ENCODE data around the gene ACP5.

ACP5 gene

DNA sequence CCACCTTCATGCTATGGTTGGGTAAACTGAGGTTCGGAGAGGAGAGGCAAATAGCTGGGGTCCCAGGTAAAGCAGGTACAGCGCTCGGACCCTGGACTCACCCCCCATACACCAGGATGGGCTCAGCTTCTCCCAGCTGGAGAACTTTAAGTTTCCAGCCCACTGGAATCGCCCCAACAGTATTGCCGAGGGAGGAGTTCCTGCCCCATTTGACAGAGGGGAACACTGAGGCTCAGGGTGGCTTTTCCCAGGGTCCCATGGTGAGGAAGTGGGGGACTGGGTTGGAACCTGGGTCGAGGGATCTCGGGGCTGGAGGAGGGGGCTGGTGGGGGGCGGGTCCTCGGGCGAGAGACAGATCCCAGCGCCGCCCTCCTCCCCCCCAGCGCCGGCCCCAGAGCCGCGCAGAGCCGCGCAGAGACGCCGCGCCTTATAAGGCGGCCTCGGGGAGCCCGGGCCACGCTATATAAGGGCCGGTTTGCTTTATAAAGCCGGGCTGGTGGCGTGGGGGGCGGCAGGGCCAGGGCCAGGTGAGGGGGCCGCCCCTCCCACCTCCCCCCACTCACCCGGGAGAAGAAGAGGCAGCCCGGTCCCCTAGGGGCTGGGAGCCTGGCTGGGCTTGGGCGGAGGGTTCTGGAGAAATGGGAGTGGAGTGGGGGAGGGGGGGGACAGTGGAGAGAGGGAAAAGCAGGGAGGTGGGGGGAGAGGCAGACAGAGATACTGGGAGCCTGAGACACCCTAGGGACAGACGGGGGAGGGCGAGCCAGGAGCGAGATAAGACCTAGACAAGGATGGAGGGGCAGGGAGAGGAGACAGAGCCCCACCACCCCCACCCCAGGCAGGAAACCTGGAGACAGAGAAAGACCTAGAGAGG is 37.7 kb downstream of the ACP5 start:
- Mint-ChIP-seq H3K36me3 (no peaks in the 10 kb centered on the region), H3K4me3 (no peak overlapping the region), H3K27ac (peak overlapping the region; percentile 50), H3K4me1 (peaks cover 31% of the 10 kb centered on the region), H3K9me3 (no peaks in the 10 kb centered on the region), H3K27me3 (peaks cover 26% of the 10 kb centered on the region)
- ATAC-seq, result peak; percentile 22

- Mint-ChIP-seq H3K36me3 (no peaks in the 10 kb centered on the region), H3K27ac (peak within 1 kb of the TSS; percentile 50), H3K27me3 (peaks cover 26% of the 10 kb centered on the region), H3K4me3 (no peak within 1 kb of the TSS), H3K9me3 (no peaks in the 10 kb centered on the region), H3K4me1 (peaks cover 40% of the 10 kb centered on the region)
- ATAC-seq, result no peak
Measured at GRCh38 chr19:11538232-11539036, 39.0 kb downstream of the ACP5 start, which contains the start of gene CNN1. CNN1 (plus strand) TSS chr19:11538851; CDS start chr19:11538928, 77 bp downstream.

- Mint-ChIP-seq H3K27ac (peak overlapping the region; percentile 72), H3K4me1 (peaks cover 40% of the 10 kb centered on the region), H3K36me3 (no peaks in the 10 kb centered on the region), H3K27me3 (peaks cover 26% of the 10 kb centered on the region), H3K9me3 (no peaks in the 10 kb centered on the region), H3K4me3 (peak overlapping the region; percentile 65)
- peak; percentile 94 for ATAC-seq
Measured at GRCh38 chr19:11535792-11536595, 41.5 kb downstream of the ACP5 start.

DNA sequence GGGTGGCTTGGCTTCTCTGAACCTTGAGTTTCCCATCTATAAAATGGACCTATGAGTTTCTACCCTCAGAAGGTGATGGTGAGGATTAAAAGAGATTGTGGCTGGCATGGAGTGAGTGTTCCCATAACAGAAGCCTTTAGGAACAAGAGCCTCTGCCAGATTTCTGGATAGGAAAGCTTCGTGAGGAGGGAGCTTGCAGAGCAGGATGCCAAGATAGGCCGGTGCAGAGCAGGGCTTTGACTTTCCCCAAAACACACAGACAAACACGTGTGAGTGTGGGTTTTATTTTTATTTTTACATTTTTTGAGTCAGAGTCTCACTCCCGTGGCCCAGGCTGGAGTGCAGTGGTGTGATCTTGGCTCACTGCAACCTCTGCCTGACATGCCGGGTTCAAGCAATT is 42.5 kb downstream of the ACP5 start:
- Mint-ChIP-seq H3K27me3 (peaks cover 19% of the 10 kb centered on the region), H3K9me3 (no peaks in the 10 kb centered on the region), H3K4me3 (no peak overlapping the region), H3K27ac (peak overlapping the region; percentile 72), H3K36me3 (no peaks in the 10 kb centered on the region), H3K4me1 (peaks cover 35% of the 10 kb centered on the region)
- ATAC-seq, result no peak

GRCh38 chr19:11534538-11534937 is 42.9 kb downstream of the ACP5 start:
- Mint-ChIP-seq H3K4me1 (peaks cover 35% of the 10 kb centered on the region), H3K4me3 (peak overlapping the region; percentile 6), H3K36me3 (no peaks in the 10 kb centered on the region), H3K9me3 (no peaks in the 10 kb centered on the region), H3K27ac (peak overlapping the region; percentile 72), H3K27me3 (peaks cover 15% of the 10 kb centered on the region)
- ATAC-seq, result no peak

DNA sequence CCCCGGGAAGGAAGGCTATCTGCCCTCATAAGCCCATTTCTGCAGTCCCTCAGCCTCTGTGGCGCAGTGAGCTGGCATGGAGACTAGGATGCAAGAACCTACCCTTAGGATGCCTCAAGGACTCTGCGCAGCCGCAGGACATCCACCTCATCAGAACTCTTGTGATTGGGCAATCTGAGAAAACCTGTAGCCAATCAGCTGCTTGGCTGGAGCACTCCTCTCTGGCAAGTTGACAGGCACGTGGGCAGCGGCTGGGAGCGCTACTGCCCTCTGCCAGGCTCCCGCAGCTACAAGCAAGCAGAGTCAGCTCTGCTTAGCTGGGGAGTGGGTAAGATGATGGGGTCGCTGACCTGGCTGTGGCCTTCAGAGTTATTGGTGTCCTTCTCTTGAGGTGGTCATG is 47.0 kb downstream of the ACP5 start:
- peaks cover 33% of the 10 kb centered on the region for H3K4me1 Mint-ChIP-seq
- no peaks in the 10 kb centered on the region for H3K27me3 Mint-ChIP-seq
- H3K9me3 Mint-ChIP-seq, result no peaks in the 10 kb centered on the region
- ATAC-seq, result no peak
- H3K4me3 Mint-ChIP-seq, result no peak overlapping the region
- peaks cover 5% of the 10 kb centered on the region for H3K36me3 Mint-ChIP-seq
- H3K27ac Mint-ChIP-seq, result no peak overlapping the region

GRCh38 chr19:11528551-11529341 is 48.7 kb downstream of the ACP5 start, which contains the start of gene ECSIT:
ECSIT (minus strand) TSS chr19:11529134; CDS start chr19:11519170, 9,964 bp downstream.
- H3K27ac Mint-ChIP-seq, result peak within 1 kb of the TSS; percentile 98
- no peaks in the 10 kb centered on the region for H3K27me3 Mint-ChIP-seq
- no peaks in the 10 kb centered on the region for H3K9me3 Mint-ChIP-seq
- peak within 1 kb of the TSS; percentile 100 for H3K4me3 Mint-ChIP-seq
- H3K36me3 Mint-ChIP-seq, result peaks cover 5% of the 10 kb centered on the region
- ATAC-seq, result peak; percentile 100
- H3K4me1 Mint-ChIP-seq, result peaks cover 16% of the 10 kb centered on the region
